Measurements from ENCODE around the gene NAP1L3.

Gene NAP1L3

GRCh38 chrX:93673056-93673868 is at the start of gene NAP1L3:
TSS of gene NAP1L3 (minus strand) at chrX:93673578. CDS start at chrX:93673304, 274 bp downstream.
- DNase-seq, result no peak

- DNase-seq, result no peak
These were observed 37.7 kb upstream of the NAP1L3 start for GRCh38 chrX:93711076-93711475.

- DNase-seq, result no peak
These were observed 30.3 kb upstream of the NAP1L3 start for GRCh38 chrX:93703701-93704100.

GRCh38 chrX:93695981-93696380 is 22.6 kb upstream of the NAP1L3 start:
- no peak for DNase-seq

- no peak for DNase-seq
These were observed 492 bp upstream of the NAP1L3 start, which contains the start of gene FAM133A for GRCh38 chrX:93673869-93674271. TSS of gene FAM133A (plus strand) at chrX:93674206. CDS start at chrX:93709420, 35,214 bp downstream.

- DNase-seq, result no peak
These were observed 12.8 kb downstream of the NAP1L3 start for GRCh38 chrX:93660575-93660974.

- DNase-seq, result no peak
These were observed 24.0 kb downstream of the NAP1L3 start for GRCh38 chrX:93649381-93649780.

- DNase-seq, result no peak
These were observed 35.8 kb downstream of the NAP1L3 start for GRCh38 chrX:93637591-93637990.

All from inflammatory macrophage treated with lipopolysaccharide for 1 hour (primary cell).